VCaP (cell line): ENCODE measurements around the gene ALDH4A1.

Source experiments
- H3K27ac ChIP-seq: fragments of 450-650 bp; 2 replicates; pipeline ENCODE4 v1.5.1; 2017
- CTCF ChIP-seq: fragments of 450-650 bp; conservative IDR thresholded peaks from 2 replicates; pipeline ENCODE4 v1.5.1; 2017; ENCODE audit warnings: mild to moderate bottlenecking, moderate library complexity

The ALDH4A1 gene

GRCh38 chr1:18828224-18828623, 74.1 kb downstream of the ALDH4A1 start:
- no peak overlapping the region for H3K27ac ChIP-seq
- no peak for TF ChIP-seq CTCF

- no peak for TF ChIP-seq CTCF
- H3K27ac ChIP-seq = no peak overlapping the region
Measured at GRCh38 chr1:18823438-18823837, 78.9 kb downstream of the ALDH4A1 start.
